GM23338 (cell line): ENCODE data around the gene SMG6. TPM values are rescaled to one million over a fixed set of nuclear protein-coding genes. Genes with fewer than 3 reads are reported as not detected.

ENCODE experiments used
- ATAC-seq: fragments of 200-7000 bp; cut with Tn5 transposase; 3 replicates; pipeline ENCODE4 v1.9.1; 2020
- DNase-seq: peaks from one replicate; pipeline ENCODE4 v3.0.0-alpha.2; 2015; ENCODE audit warnings: low spot score
- H2AFZ ChIP-seq: fragments of 200-600 bp; sonication (generic); 2 replicates; pipeline ENCODE4 v1.8.0; 2016; ENCODE audit warnings: antibody characterized with exemption, mild to moderate bottlenecking, moderate library complexity
- H3F3A ChIP-seq: fragments of 200-600 bp; sonication (generic); replicated peaks from 2 replicates; pipeline ENCODE4 v1.8.0; 2017; ENCODE audit warnings: antibody characterized with exemption, mixed run types, low read depth
- H3K27ac ChIP-seq: fragments of 200-600 bp; sonication (generic); 2 replicates; pipeline ENCODE4 v1.6.1; 2016; ENCODE audit warnings: low read depth
- H3K27me3 ChIP-seq: fragments of 200-600 bp; sonication (generic); 2 replicates; pipeline ENCODE4 v1.8.0; 2016; ENCODE audit warnings: mild to moderate bottlenecking, mixed run types, moderate library complexity; ENCODE audit not compliant: insufficient read depth
- H3K36me3 ChIP-seq: fragments of 200-600 bp; sonication (generic); 2 replicates; pipeline ENCODE4 v1.8.0; 2016; ENCODE audit warnings: mild to moderate bottlenecking; ENCODE audit not compliant: insufficient read depth
- H3K4me1 ChIP-seq: fragments of 200-600 bp; sonication (generic); 2 replicates; pipeline ENCODE4 v1.8.0; 2016; ENCODE audit warnings: mild to moderate bottlenecking, moderate library complexity; ENCODE audit not compliant: insufficient read depth
- H3K4me2 ChIP-seq: fragments of 200-600 bp; sonication (generic); 2 replicates; pipeline ENCODE4 v1.7.1; 2017; ENCODE audit warnings: mixed run types
- H3K4me3 ChIP-seq: fragments of 200-600 bp; sonication (generic); 2 replicates; pipeline ENCODE4 v1.6.1; 2016; ENCODE audit warnings: mixed run types
- H3K79me2 ChIP-seq: fragments of 200-600 bp; sonication (generic); replicated peaks from 2 replicates; pipeline ENCODE4 v1.8.0; 2017; ENCODE audit warnings: mild to moderate bottlenecking; ENCODE audit not compliant: insufficient read depth
- H3K9me2 ChIP-seq: fragments of 200-600 bp; sonication (generic); 2 replicates; pipeline ENCODE4 v1.8.0; 2017; ENCODE audit not compliant: insufficient read depth
- H4K20me1 ChIP-seq: fragments of 200-600 bp; sonication (generic); replicated peaks from 2 replicates; pipeline ENCODE4 v1.8.0; 2017; ENCODE audit warnings: mild to moderate bottlenecking; ENCODE audit not compliant: insufficient read depth
- H3K27ac Mint-ChIP-seq: 2 replicates; pipeline ENCODE4 v1.8.0; 2020; ENCODE audit warnings: inconsistent platforms, mild to moderate bottlenecking, moderate library complexity, mixed read lengths
- H3K27me3 Mint-ChIP-seq: 3 replicates; pipeline ENCODE4 v1.8.0; 2022; ENCODE audit warnings: low read depth, mild to moderate bottlenecking, moderate library complexity, mixed read lengths, inconsistent platforms; ENCODE audit not compliant: insufficient read depth, poor library complexity
- H3K36me3 Mint-ChIP-seq: 3 replicates; pipeline ENCODE4 v1.8.0; 2021; ENCODE audit warnings: low read depth, mild to moderate bottlenecking, inconsistent platforms, moderate library complexity, mixed read lengths
- H3K4me1 Mint-ChIP-seq: 3 replicates; pipeline ENCODE4 v1.8.0; 2020; ENCODE audit warnings: mild to moderate bottlenecking, inconsistent platforms, mixed read lengths
- H3K4me3 Mint-ChIP-seq: 3 replicates; pipeline ENCODE4 v1.8.0; 2021; ENCODE audit warnings: moderate library complexity, mild to moderate bottlenecking, inconsistent platforms, mixed read lengths
- H3K9me3 Mint-ChIP-seq: 3 replicates; pipeline ENCODE4 v1.8.0; 2020; ENCODE audit warnings: moderate library complexity, mild to moderate bottlenecking, inconsistent platforms, mixed read lengths
- CREB1 ChIP-seq: fragments of 250-450 bp; sonication (Bioruptor Pico); IDR thresholded peaks from 2 replicates; pipeline ENCODE4 v1.5.0; 2020; ENCODE audit warnings: low read depth, mild to moderate bottlenecking, moderate library complexity
- ETS1 ChIP-seq: IDR thresholded peaks from 2 replicates; pipeline ENCODE4 v1.6.1; 2016; ENCODE audit warnings: antibody characterized with exemption
- EZH2phosphoT487 ChIP-seq: fragments of 200-600 bp; sonication (generic); IDR thresholded peaks from one replicate; pipeline ENCODE4 v1.8.1; 2018; ENCODE audit warnings: antibody characterized with exemption; ENCODE audit not compliant: unreplicated experiment
- JUNB ChIP-seq: IDR thresholded peaks from one replicate; pipeline ENCODE4 v1.6.1; 2016; ENCODE audit warnings: antibody characterized with exemption; ENCODE audit not compliant: unreplicated experiment
- NANOG ChIP-seq: IDR thresholded peaks from 2 replicates; pipeline ENCODE4 v1.6.1; 2016; ENCODE audit warnings: antibody characterized with exemption, borderline replicate concordance
- POLR2AphosphoS5 ChIP-seq: IDR thresholded peaks from 2 replicates; pipeline ENCODE4 v1.6.1; 2016; ENCODE audit warnings: antibody characterized with exemption, low read depth
- REST ChIP-seq: IDR thresholded peaks from one replicate; pipeline ENCODE4 v1.6.1; 2018; ENCODE audit warnings: antibody characterized with exemption; ENCODE audit not compliant: unreplicated experiment
- STAT1 ChIP-seq: IDR thresholded peaks from one replicate; pipeline ENCODE4 v1.6.1; 2016; ENCODE audit warnings: antibody characterized with exemption; ENCODE audit not compliant: unreplicated experiment
- ZNF114 ChIP-seq: fragments of 250-450 bp; sonication (Bioruptor Pico); IDR thresholded peaks from 2 replicates; pipeline ENCODE4 v1.5.0; 2020; ENCODE audit warnings: mild to moderate bottlenecking, moderate library complexity
- ZNF331 ChIP-seq: fragments of 250-450 bp; sonication (Bioruptor Pico); IDR thresholded peaks from 2 replicates; pipeline ENCODE4 v1.5.0; 2020; ENCODE audit warnings: low read depth, mild to moderate bottlenecking, moderate library complexity
- ZNF462 ChIP-seq: fragments of 250-450 bp; sonication (Bioruptor Pico); IDR thresholded peaks from 2 replicates; pipeline ENCODE4 v1.5.0; 2020; ENCODE audit warnings: mild to moderate bottlenecking, moderate library complexity
- polyA plus RNA-seq: library from polyadenylated mRNA; unstranded; fragments of >200 nt; fragmentation: Nextera tagmentation; extraction: Ambion mirVana; gene quantifications from 2 replicates; pipeline ENCODE4 v1.2.1, GENCODE V29; 2016
- total RNA-seq: library from RNA; depleted of rRNA; stranded (reverse); fragments of >200 nt; shearing (Covaris generic); gene quantifications from 2 replicates; pipeline ENCODE4 v1.2.3, GENCODE V29; 2014

Gene SMG6
- total and polyA plus RNA-seq, 2 experiments from 2014 or later: 10.4 to 43.1 TPM

- TF ChIP-seq REST (no peak), NANOG (no peak)
Measured at GRCh38 chr17:2241823-2242222, 61.8 kb downstream of the SMG6 start (continued).

- no peak overlapping the region for H3K4me3 ChIP-seq
- Mint-ChIP-seq H3K4me3 (no peak overlapping the region), H3K36me3 (peaks cover 18% of the 10 kb centered on the region), H3K27me3 (peaks cover 1% of the 10 kb centered on the region), H3K9me3 (no peaks in the 10 kb centered on the region), H3K27ac (no peak overlapping the region), H3K4me1 (peaks cover 7% of the 10 kb centered on the region; the same call in 1 of the 3 replicates)
- H3K27ac ChIP-seq: no peak overlapping the region
- no peaks in the 10 kb centered on the region; the same call in 1 of the 2 replicates for H3K4me1 ChIP-seq
- ATAC-seq (no peak), DNase-seq (no peak)
- peaks cover 10% of the 10 kb centered on the region for H4K20me1 ChIP-seq
- H3K36me3 ChIP-seq: no peaks in the 10 kb centered on the region; the same call in 1 of the 2 replicates
- H3F3A ChIP-seq: peaks cover 3% of the 10 kb centered on the region; the same call in 1 of the 2 replicates
- no peaks in the 10 kb centered on the region for H3K79me2 ChIP-seq
- no peaks in the 10 kb centered on the region for H3K27me3 ChIP-seq
- no peak overlapping the region for H3K4me2 ChIP-seq
- no peaks in the 10 kb centered on the region for H3K9me2 ChIP-seq
- H2AFZ ChIP-seq: no peak overlapping the region
- TF ChIP-seq REST: no peak
- TF ChIP-seq ZNF331 (CRISPR knock-in tag): no peak
- no peak for TF ChIP-seq POLR2AphosphoS5
- TF ChIP-seq JUNB: no peak
- TF ChIP-seq ZNF462 (CRISPR knock-in tag): no peak
- no peak for TF ChIP-seq CREB1 (CRISPR knock-in tag)
- TF ChIP-seq NANOG: no peak
- no peak for TF ChIP-seq ETS1
- no peak for TF ChIP-seq STAT1
- no peak for TF ChIP-seq ZNF114 (CRISPR knock-in tag)
- TF ChIP-seq EZH2phosphoT487: no peak
Measured at GRCh38 chr17:2240541-2240940, 63.0 kb downstream of the SMG6 start.
